HCEC 1CT (cell line): Measurements from ENCODE around the gene LCTL.
"Not testable (repeated sequence)": the region's sequence is repeated elsewhere in the genome, so short reads cannot be mapped to it uniquely, and the experiment has no call there.

Experiments used
- DNase-seq: peaks from one replicate; pipeline ENCODE4 v3.0.0-alpha.2; 2017

The LCTL gene

GRCh38 chr15:66563566-66564110, 2.2 kb downstream of the LCTL start:
- no peak for DNase-seq

- peak; percentile 26 for DNase-seq
These were observed 2.7 kb downstream of the LCTL start for GRCh38 chr15:66563126-66563525.

- DNase-seq = no peak
These were observed 4.8 kb downstream of the LCTL start for GRCh38 chr15:66560856-66561525.

GRCh38 chr15:66558271-66558670, 7.5 kb downstream of the LCTL start:
- DNase-seq = no peak

- DNase-seq = no peak
These were observed 10.1 kb downstream of the LCTL start for GRCh38 chr15:66555685-66556084.

- no peak for DNase-seq
These were observed 20.5 kb downstream of the LCTL start for GRCh38 chr15:66545255-66545654.

GRCh38 chr15:66542896-66543295, 22.9 kb downstream of the LCTL start:
- no peak for DNase-seq

- DNase-seq = no peak
These were observed 30.7 kb downstream of the LCTL start for GRCh38 chr15:66535056-66535455.

GRCh38 chr15:66524838-66525237, 41.0 kb downstream of the LCTL start:
- DNase-seq = no peak

- no peak for DNase-seq
These were observed 41.9 kb downstream of the LCTL start for GRCh38 chr15:66523926-66524325.

GRCh38 chr15:66515901-66516322, 49.9 kb downstream of the LCTL start:
- peak; percentile 15 for DNase-seq

GRCh38 chr15:66514586-66514985, 51.2 kb downstream of the LCTL start:
- DNase-seq = no peak

GRCh38 chr15:66508293-66508883, 57.4 kb downstream of the LCTL start:
- no peak for DNase-seq

GRCh38 chr15:66505818-66506217, 60.0 kb downstream of the LCTL start:
- DNase-seq = no peak

GRCh38 chr15:66505430-66505811, 60.4 kb downstream of the LCTL start:
- peak; percentile 34 for DNase-seq

GRCh38 chr15:66504563-66505429, 61.0 kb downstream of the LCTL start, which contains the start of the genes RPL4 and ZWILCH:
RPL4 (minus strand) TSS chr15:66504855; CDS start chr15:66504790, 65 bp downstream.
ZWILCH (plus strand) TSS chr15:66505326; CDS start chr15:66505339, 13 bp downstream.
- DNase-seq = peak; percentile 89

GRCh38 chr15:66503780-66504562, 61.8 kb downstream of the LCTL start:
- no peak for DNase-seq

- peak; percentile 14 for DNase-seq
These were observed 62.7 kb downstream of the LCTL start for GRCh38 chr15:66503041-66503648.

GRCh38 chr15:66502491-66502890, 63.3 kb downstream of the LCTL start:
- no peak for DNase-seq

- not testable (repeated sequence) for DNase-seq
These were observed 65.5 kb downstream of the LCTL start for GRCh38 chr15:66500346-66500745.

- DNase-seq = peak; percentile 33
These were observed 67.1 kb downstream of the LCTL start for GRCh38 chr15:66498501-66499386.
